ENCODE measurements around the gene ARHGAP25.

- TF ChIP-seq CTCF (conservative IDR thresholded peaks at IDR 0.05 in 1 of 2, IDR thresholded peaks at IDR 0.05 in 1 of 2; ENCODE audit: low read depth in 1 of 2, low read length in 2 of 2) (no peak), EZH2 (IDR thresholded peaks at IDR 0.05; ENCODE audit: low read length, missing control alignments) (no peak)
These were observed 9.8 kb downstream of the ARHGAP25 start for GRCh38 chr2:68744366-68744912.

All from fibroblast of lung (primary cell).